GM23248 (cell line): ENCODE measurements around the gene MAPKBP1. TPM values are rescaled to one million over a fixed set of nuclear protein-coding genes. Genes with fewer than 3 reads are reported as not detected.

ENCODE experiments used
- DNase-seq: peaks from one replicate; pipeline ENCODE4 v3.0.0-alpha.2; 2015
- H2AFZ ChIP-seq: fragments of 200-600 bp; sonication (generic); 2 replicates; pipeline ENCODE4 v1.6.1; 2016; ENCODE audit warnings: antibody characterized with exemption
- H3F3A ChIP-seq: fragments of 200-600 bp; sonication (generic); 2 replicates; pipeline ENCODE4 v1.6.1; 2016; ENCODE audit warnings: mild to moderate bottlenecking, antibody characterized with exemption, mixed run types; ENCODE audit not compliant: insufficient read depth
- H3K27ac ChIP-seq: fragments of 200-600 bp; sonication (generic); 2 replicates; pipeline ENCODE4 v1.5.1; 2016; ENCODE audit warnings: mild to moderate bottlenecking
- H3K27me3 ChIP-seq: fragments of 200-600 bp; sonication (generic); replicated peaks from 2 replicates; pipeline ENCODE4 v1.6.1; 2016; ENCODE audit warnings: mild to moderate bottlenecking; ENCODE audit not compliant: insufficient read depth
- H3K36me3 ChIP-seq: fragments of 200-600 bp; sonication (generic); 2 replicates; pipeline ENCODE4 v1.6.1; 2016; ENCODE audit warnings: low read depth, mild to moderate bottlenecking
- H3K4me1 ChIP-seq: fragments of 200-600 bp; sonication (generic); 2 replicates; pipeline ENCODE4 v1.6.1; 2016; ENCODE audit warnings: mild to moderate bottlenecking; ENCODE audit not compliant: insufficient read depth
- H3K4me2 ChIP-seq: fragments of 200-600 bp; sonication (generic); one replicate; pipeline ENCODE4 v1.6.1; 2016; ENCODE audit warnings: mild to moderate bottlenecking; ENCODE audit not compliant: unreplicated experiment
- H3K4me3 ChIP-seq: fragments of 200-600 bp; sonication (generic); 2 replicates; pipeline ENCODE4 v1.5.1; 2016; ENCODE audit warnings: mild to moderate bottlenecking
- H3K79me2 ChIP-seq: fragments of 200-600 bp; sonication (generic); 2 replicates; pipeline ENCODE4 v1.6.1; 2016; ENCODE audit warnings: mild to moderate bottlenecking; ENCODE audit not compliant: insufficient read depth
- H3K9ac ChIP-seq: fragments of 200-600 bp; sonication (generic); 2 replicates; pipeline ENCODE4 v1.6.1; 2016; ENCODE audit warnings: mild to moderate bottlenecking
- H3K9me2 ChIP-seq: fragments of 200-600 bp; sonication (generic); 2 replicates; pipeline ENCODE4 v1.6.1; 2016; ENCODE audit warnings: mixed run types, mild to moderate bottlenecking, moderate library complexity; ENCODE audit not compliant: insufficient read depth
- H3K9me3 ChIP-seq: fragments of 200-600 bp; sonication (generic); one replicate; pipeline ENCODE4 v1.6.1; 2017; ENCODE audit warnings: low read depth
- H4K20me1 ChIP-seq: fragments of 200-600 bp; sonication (generic); 2 replicates; pipeline ENCODE4 v1.6.0; 2016; ENCODE audit not compliant: insufficient read depth
- EZH2 ChIP-seq: fragments of 200-600 bp; sonication (generic); IDR thresholded peaks from 2 replicates; pipeline ENCODE4 v1.6.1; 2018; ENCODE audit warnings: antibody characterized with exemption, mild to moderate bottlenecking; ENCODE audit not compliant: insufficient read depth, poor library complexity, severe bottlenecking
- EZH2phosphoT487 ChIP-seq: fragments of 200-600 bp; sonication (generic); IDR thresholded peaks from 2 replicates; pipeline ENCODE4 v1.6.1; 2018; ENCODE audit warnings: antibody characterized with exemption, moderate library complexity, mild to moderate bottlenecking, low read depth; ENCODE audit not compliant: insufficient read depth
- WGBS, 2 experiments: methylation state at CpG; one replicate each; pipeline ENCODE4 v1.1.6; 2015 to 2017; ENCODE audit warnings: low lambda C conversion rate in 2 of 2, low coverage in 1 of 2; ENCODE audit errors: missing lambda C conversion rate in 2 of 2; 5-methylcytosine and 5-hydroxymethylcytosine counted together
- in situ Hi-C: fragments of 300-500 bp; cut with MboI; formaldehyde crosslinking; loops from 2 replicates; pipeline ENCODE4 v1.15.0; 2020
- polyA plus RNA-seq: library from polyadenylated mRNA; unstranded; fragments of >200 nt; fragmentation: Nextera tagmentation; extraction: Ambion mirVana; gene quantifications from 2 replicates; pipeline ENCODE4 v1.2.1, GENCODE V29; 2016
- total RNA-seq: library from RNA; depleted of rRNA; stranded (reverse); fragments of >200 nt; shearing (Covaris generic); gene quantifications from 2 replicates; pipeline ENCODE4 v1.2.3, GENCODE V29; 2014

MAPKBP1 gene
- total and polyA plus RNA-seq, 2 experiments from 2014 or later: 5.2 to 8.5 TPM

DNA sequence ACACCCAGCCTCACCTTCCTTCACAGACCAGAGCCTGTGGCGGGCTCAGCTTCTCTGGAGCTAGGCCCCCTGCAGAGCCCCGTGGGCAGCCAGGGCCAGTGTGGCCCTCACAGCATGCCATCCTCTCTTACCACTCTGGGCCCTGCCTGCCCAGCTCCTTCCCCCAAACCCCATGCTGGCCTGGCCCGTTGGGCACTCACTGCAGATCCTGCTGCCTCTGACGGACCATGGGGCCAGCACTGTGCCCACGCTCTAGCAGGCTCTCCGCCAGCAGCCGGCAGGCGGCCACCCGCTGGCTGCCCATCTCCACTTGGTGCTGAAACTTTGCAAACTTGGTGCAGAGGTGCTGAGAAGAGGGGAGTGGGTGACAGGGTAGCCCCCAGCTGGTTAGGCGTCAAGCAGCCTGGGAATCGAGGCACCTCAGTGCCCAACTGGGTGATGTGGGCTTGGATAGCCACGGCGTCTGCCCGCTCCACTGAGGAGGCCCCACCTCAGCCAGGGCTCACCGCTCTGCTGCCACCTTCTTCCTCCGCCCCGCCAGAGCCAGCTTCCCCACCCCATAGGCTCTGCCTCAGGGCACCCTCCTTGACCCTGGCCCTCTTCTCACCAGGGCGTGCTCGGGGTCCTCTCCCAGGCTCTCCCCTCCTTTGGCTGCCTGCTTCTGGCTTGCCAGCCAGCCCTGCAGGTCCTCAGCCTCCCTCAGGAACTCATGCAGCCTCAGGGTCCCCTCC lies 97.1 kb downstream of the MAPKBP1 start:
- Histone ChIP-seq H3K4me3 (no peak overlapping the region), H3K27ac (no peak overlapping the region), H3K27me3 (no peaks in the 10 kb centered on the region), H3K4me2 (no peak overlapping the region), H3K9me2 (no peaks in the 10 kb centered on the region), H2AFZ (no peak overlapping the region), H3K4me1 (no peaks in the 10 kb centered on the region), H3K9ac (no peak overlapping the region), H3F3A (no peaks in the 10 kb centered on the region), H4K20me1 (no peaks in the 10 kb centered on the region), H3K79me2 (no peaks in the 10 kb centered on the region), H3K36me3 (no peaks in the 10 kb centered on the region), H3K9me3 (no peaks in the 10 kb centered on the region)
- 84 to 85% methylated on average over 18 to 19 of the region's 19 CpGs for WGBS, 2 experiments
- TF ChIP-seq EZH2 (no peak), EZH2phosphoT487 (no peak)
- in situ Hi-C loops: no loop called here
- DNase-seq: no peak

DNA sequence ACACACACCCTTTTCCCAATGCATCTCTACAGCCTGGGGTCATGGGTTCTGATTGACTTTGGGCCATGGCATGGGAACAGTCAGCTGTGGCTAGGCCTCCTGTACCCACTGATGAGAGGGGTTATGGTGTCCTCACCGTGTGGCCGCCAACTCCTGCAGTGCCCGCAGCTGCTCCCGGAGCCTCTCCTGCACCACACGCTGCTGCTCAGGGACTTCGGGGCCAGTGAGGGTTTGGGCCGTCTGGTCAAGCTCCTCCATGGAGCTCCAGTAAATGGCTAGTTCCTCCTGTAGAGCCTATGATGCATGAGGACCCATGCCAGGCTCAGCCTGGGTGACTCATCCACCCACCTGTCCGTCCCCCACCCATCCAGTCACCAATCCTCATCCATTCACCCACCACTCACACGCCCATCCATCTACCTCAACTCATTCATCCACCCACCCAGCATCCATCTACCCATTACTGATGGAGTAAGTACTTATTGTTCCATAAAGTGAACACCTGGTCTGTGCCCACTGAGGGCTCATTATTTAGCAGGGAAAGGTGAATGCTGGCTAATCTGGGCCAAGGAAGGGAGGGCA lies 98.0 kb downstream of the MAPKBP1 start:
- TF ChIP-seq EZH2phosphoT487 (no peak), EZH2 (no peak)
- no peaks in the 10 kb centered on the region for H3K36me3 ChIP-seq
- H3K4me1 ChIP-seq: no peaks in the 10 kb centered on the region
- H3K27ac ChIP-seq: no peak overlapping the region
- no peaks in the 10 kb centered on the region for H3K9me3 ChIP-seq
- no peak overlapping the region for H2AFZ ChIP-seq
- H4K20me1 ChIP-seq: no peaks in the 10 kb centered on the region
- H3K9ac ChIP-seq: no peak overlapping the region
- no peak for DNase-seq
- WGBS, 2 experiments: 82 to 83% methylated on average over 9 of the region's 9 CpGs
- no peaks in the 10 kb centered on the region for H3K9me2 ChIP-seq
- no peaks in the 10 kb centered on the region for H3F3A ChIP-seq
- H3K4me2 ChIP-seq: no peak overlapping the region
- no peaks in the 10 kb centered on the region for H3K27me3 ChIP-seq
- no peak overlapping the region for H3K4me3 ChIP-seq
- in situ Hi-C loops: no loop called here
- H3K79me2 ChIP-seq: no peaks in the 10 kb centered on the region

DNA sequence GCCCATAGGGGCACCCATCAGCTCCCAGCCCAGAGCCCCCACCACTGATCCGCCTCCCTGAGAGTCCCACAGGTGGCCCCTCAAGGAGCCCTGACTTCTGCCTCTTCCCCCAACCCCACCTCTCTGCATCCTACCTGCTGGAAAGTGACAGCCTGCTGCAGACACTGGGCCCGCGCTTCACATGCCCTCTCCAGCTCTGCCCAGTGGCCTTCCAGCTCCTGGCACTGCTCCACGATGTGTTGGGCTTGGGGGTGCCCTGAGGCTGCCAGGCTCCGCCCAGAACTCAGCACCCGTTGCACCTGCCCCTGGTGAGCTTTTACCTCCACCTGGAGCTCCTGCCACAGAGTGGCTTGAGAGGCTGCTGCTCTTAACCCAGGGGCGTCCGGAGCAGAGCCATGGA lies 99.4 kb downstream of the MAPKBP1 start:
- Histone ChIP-seq H3K79me2 (no peaks in the 10 kb centered on the region), H3F3A (no peaks in the 10 kb centered on the region), H2AFZ (no peak overlapping the region), H3K9me2 (no peaks in the 10 kb centered on the region), H3K27me3 (no peaks in the 10 kb centered on the region), H3K36me3 (no peaks in the 10 kb centered on the region), H3K9me3 (no peaks in the 10 kb centered on the region), H4K20me1 (no peaks in the 10 kb centered on the region), H3K4me3 (no peak overlapping the region), H3K9ac (no peak overlapping the region), H3K4me1 (no peaks in the 10 kb centered on the region), H3K4me2 (no peak overlapping the region), H3K27ac (no peak overlapping the region)
- no peak for TF ChIP-seq EZH2
- no peak for TF ChIP-seq EZH2phosphoT487
- in situ Hi-C loops: no loop called here
- DNase-seq: no peak
- 74 to 79% methylated on average over 8 of the region's 8 CpGs for WGBS, 2 experiments

DNA sequence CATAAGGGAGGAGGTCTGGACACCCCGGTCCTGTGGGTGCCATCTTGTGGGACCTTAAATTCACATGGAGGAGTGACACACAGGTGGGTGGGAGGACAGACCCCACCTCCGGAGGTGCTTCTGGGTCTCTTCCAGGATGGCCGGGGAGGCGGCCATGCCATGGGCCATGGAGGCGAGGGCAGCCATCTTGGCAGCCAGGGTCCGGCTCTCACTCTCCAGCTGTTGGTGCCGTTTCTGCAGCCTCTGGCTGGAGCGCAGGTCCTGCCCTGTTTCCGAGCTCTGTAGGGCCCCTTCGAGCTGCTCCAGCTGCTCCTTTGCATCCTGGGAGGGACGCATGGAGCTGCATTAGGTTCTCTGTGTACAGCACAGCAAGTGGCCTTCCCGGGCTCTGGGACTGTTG lies 100.5 kb downstream of the MAPKBP1 start:
- Histone ChIP-seq H3K36me3 (no peaks in the 10 kb centered on the region), H3K27me3 (no peaks in the 10 kb centered on the region), H3K4me2 (no peak overlapping the region), H4K20me1 (no peaks in the 10 kb centered on the region), H2AFZ (no peak overlapping the region), H3K4me3 (no peak overlapping the region), H3K4me1 (no peaks in the 10 kb centered on the region), H3K9me3 (no peaks in the 10 kb centered on the region), H3K9ac (no peak overlapping the region), H3K79me2 (no peaks in the 10 kb centered on the region), H3F3A (no peaks in the 10 kb centered on the region), H3K9me2 (no peaks in the 10 kb centered on the region), H3K27ac (no peak overlapping the region)
- in situ Hi-C loops: no loop called here
- 80 to 87% methylated on average over 11 to 12 of the region's 12 CpGs for WGBS, 2 experiments
- TF ChIP-seq EZH2phosphoT487: no peak
- TF ChIP-seq EZH2: no peak
- no peak for DNase-seq
